HCT116 (cell line): Measurements from ENCODE around the gene APPBP2.

ENCODE experiments used
- ELF1 ChIP-seq: IDR thresholded peaks from 2 replicates; pipeline ENCODE4 v1.6.1; 2012; ENCODE audit warnings: low read depth, borderline replicate concordance
- EZH2phosphoT487 ChIP-seq: fragments of 200-600 bp; IDR thresholded peaks from 2 replicates; pipeline ENCODE4 v1.6.1; 2018; ENCODE audit warnings: antibody characterized with exemption, borderline replicate concordance
- POLR2A ChIP-seq: IDR thresholded peaks from 2 replicates; pipeline ENCODE4 v1.7.0; 2011; ENCODE audit warnings: borderline replicate concordance; ENCODE audit not compliant: insufficient read depth, insufficient read length; ENCODE audit errors: extremely low read depth
- POLR2AphosphoS5 ChIP-seq: IDR thresholded peaks from 2 replicates; pipeline ENCODE4 v1.6.1; 2011; ENCODE audit warnings: mild to moderate bottlenecking, low read depth, low read length, moderate library complexity
- RAD21 ChIP-seq: IDR thresholded peaks from 2 replicates; pipeline ENCODE4 v1.6.1; 2012; ENCODE audit warnings: low read depth, mild to moderate bottlenecking
- SIN3A ChIP-seq: IDR thresholded peaks from 2 replicates; pipeline ENCODE4 v1.6.1; 2012; ENCODE audit warnings: low read depth
- YY1 ChIP-seq: IDR thresholded peaks from 2 replicates; pipeline ENCODE4 v1.6.1; 2011; ENCODE audit warnings: low read length, low read depth, moderate library complexity, mild to moderate bottlenecking; ENCODE audit not compliant: insufficient replicate concordance; ENCODE audit errors: extremely low read depth
- TF ChIP-seq, protein P1 (sequence below), 3 experiments: fragments of 200-600 bp in 1 of 3; sonication (generic) in 1 of 3; IDR thresholded peaks in 2 of 3; conservative IDR thresholded peaks in 1 of 3; 2 replicates each; pipeline ENCODE4 v1.5.1; 2012 to 2017; ENCODE audit warnings: low read depth in 2 of 3, low read length in 2 of 3, antibody characterized with exemption in 1 of 3, borderline replicate concordance in 1 of 3, control low read depth in 1 of 3, mild to moderate bottlenecking in 1 of 3, mixed read lengths in 1 of 3, mixed run types in 1 of 3, moderate library complexity in 1 of 3; ENCODE audit not compliant: insufficient read depth in 1 of 3
- TF ChIP-seq, protein P2 (sequence below): IDR thresholded peaks from 2 replicates; pipeline ENCODE4 v1.6.1; 2011; ENCODE audit warnings: mild to moderate bottlenecking, low read length, moderate library complexity; ENCODE audit not compliant: insufficient replicate concordance; ENCODE audit errors: extremely low read depth
- TF ChIP-seq, protein P3 (sequence below): IDR thresholded peaks from 2 replicates; pipeline ENCODE4 v1.6.1; 2012

DNA sequence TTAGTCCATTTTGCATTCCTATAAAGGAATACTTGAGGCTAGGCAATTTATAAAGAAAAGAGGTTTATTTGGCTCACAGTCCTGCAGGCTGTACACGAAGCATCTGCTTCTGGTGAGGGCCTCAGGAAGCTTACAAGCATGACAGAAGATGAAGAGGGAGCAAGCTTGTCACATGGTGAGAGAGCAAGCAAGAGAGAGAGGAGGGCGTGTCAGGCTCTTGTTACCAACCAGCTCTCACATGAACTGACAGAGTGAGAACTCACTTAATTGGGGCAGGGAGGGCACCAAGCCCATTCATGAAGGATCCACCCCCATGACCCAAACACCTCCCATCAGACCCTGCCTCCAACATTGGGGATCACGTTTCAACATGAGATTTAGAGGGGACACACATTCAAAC lies 102.2 kb downstream of the APPBP2 start:
- TF ChIP-seq, protein P1, sequence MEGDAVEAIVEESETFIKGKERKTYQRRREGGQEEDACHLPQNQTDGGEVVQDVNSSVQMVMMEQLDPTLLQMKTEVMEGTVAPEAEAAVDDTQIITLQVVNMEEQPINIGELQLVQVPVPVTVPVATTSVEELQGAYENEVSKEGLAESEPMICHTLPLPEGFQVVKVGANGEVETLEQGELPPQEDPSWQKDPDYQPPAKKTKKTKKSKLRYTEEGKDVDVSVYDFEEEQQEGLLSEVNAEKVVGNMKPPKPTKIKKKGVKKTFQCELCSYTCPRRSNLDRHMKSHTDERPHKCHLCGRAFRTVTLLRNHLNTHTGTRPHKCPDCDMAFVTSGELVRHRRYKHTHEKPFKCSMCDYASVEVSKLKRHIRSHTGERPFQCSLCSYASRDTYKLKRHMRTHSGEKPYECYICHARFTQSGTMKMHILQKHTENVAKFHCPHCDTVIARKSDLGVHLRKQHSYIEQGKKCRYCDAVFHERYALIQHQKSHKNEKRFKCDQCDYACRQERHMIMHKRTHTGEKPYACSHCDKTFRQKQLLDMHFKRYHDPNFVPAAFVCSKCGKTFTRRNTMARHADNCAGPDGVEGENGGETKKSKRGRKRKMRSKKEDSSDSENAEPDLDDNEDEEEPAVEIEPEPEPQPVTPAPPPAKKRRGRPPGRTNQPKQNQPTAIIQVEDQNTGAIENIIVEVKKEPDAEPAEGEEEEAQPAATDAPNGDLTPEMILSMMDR (IDR thresholded peaks at IDR 0.05 in 2 of 3, conservative IDR thresholded peaks at IDR 0.05 in 1 of 3; ENCODE audit: borderline replicate concordance in 1 of 3, insufficient read depth in 1 of 3, low read depth in 2 of 3, low read length in 2 of 3): no peak
- TF ChIP-seq, protein P2, sequence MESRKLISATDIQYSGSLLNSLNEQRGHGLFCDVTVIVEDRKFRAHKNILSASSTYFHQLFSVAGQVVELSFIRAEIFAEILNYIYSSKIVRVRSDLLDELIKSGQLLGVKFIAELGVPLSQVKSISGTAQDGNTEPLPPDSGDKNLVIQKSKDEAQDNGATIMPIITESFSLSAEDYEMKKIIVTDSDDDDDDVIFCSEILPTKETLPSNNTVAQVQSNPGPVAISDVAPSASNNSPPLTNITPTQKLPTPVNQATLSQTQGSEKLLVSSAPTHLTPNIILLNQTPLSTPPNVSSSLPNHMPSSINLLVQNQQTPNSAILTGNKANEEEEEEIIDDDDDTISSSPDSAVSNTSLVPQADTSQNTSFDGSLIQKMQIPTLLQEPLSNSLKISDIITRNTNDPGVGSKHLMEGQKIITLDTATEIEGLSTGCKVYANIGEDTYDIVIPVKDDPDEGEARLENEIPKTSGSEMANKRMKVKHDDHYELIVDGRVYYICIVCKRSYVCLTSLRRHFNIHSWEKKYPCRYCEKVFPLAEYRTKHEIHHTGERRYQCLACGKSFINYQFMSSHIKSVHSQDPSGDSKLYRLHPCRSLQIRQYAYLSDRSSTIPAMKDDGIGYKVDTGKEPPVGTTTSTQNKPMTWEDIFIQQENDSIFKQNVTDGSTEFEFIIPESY: no peak
- TF ChIP-seq POLR2AphosphoS5: no peak
- no peak for TF ChIP-seq POLR2A
- no peak for TF ChIP-seq EZH2phosphoT487
- no peak for TF ChIP-seq ELF1
- TF ChIP-seq YY1: no peak
- TF ChIP-seq RAD21: no peak
- no peak for TF ChIP-seq SIN3A
- TF ChIP-seq, protein P3, sequence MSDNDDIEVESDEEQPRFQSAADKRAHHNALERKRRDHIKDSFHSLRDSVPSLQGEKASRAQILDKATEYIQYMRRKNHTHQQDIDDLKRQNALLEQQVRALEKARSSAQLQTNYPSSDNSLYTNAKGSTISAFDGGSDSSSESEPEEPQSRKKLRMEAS: no peak
